ENCODE measurements around the gene MOB4.
A peak's percentile ranks its signal among the peaks of the same experiment; 100 is the strongest.
"Not testable (repeated sequence)": the region's sequence is repeated elsewhere in the genome, so short reads cannot be mapped to it uniquely, and the experiment has no call there.

Gene MOB4

DNA sequence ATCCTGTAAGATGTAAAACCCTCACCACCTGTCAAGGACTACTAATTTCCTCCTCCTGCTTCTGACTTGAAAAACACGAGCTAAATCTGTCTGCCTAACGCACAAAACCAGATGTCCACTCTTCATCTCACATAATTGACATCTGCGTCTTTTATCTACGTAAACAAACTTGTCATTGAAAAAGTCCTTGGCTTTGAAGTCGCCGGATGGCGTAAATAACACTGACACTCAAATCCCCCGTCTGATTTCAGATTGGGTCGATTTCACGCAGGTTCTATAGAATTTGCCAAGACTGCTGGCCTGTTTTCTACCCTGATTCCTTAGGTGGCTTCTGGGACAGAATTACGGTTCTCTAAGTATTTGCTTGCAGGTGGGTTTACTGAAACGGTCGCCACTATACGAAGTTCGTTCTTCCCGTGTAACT lies 539 bp upstream of the MOB4 start:
- no peak for DNase-seq

DNA sequence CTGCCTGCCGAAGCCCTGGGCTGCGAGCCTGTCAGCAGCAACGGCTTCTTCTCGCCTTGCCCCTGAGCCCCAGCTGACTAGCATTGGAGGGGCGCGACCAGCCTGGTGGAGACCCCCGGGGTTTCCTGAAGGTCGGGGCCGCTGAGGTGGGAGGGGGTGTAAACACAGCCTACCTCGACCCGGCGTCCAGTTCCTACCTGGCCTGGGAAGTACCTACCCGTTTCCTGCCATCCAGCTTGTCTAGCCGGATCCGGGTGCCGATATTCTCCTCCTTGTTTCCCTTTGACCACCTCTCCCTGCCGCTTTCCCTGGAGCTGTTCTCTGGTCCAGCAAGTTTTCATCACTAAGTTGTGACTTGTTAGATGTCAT lies 511 bp downstream of the MOB4 start:
- DNase-seq = no peak

DNA sequence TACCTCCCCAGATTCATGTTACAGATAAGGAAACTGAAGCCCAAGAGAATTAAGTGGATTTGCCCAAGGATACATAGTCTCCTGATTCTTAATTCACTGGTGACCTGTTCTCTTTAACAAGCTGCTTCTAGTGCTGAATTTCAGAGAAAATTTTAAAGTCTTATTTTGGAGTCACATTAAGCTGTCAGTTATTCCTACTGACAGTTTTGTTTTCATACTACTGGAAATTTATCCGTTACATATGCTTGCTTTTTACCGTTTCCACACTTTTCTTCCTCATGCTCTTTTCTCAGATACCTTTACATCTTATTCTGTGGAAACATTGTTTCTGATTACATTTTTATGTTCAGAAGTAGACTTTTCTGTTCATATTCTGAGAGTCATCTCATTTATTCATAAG lies 1.3 kb downstream of the MOB4 start:
- DNase-seq = no peak

DNA sequence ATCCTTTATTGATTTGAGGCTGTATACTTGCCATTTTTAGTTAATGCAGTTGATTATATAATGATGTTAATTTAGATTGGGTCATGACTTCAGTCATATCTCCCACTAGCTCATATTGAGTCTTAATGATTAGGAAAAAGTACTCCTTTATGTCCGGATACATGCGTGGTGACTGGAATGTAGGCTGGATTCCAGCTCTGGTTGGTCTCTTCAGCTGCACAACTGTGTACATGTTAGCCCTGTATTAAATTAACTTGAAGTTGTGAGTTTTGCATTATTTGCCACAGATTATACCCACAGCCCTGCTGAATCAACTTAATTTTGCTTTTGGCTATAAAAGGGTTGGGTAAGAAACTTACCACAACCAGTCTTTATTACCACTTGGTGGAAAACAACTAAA lies 22.5 kb downstream of the MOB4 start:
- DNase-seq = no peak

DNA sequence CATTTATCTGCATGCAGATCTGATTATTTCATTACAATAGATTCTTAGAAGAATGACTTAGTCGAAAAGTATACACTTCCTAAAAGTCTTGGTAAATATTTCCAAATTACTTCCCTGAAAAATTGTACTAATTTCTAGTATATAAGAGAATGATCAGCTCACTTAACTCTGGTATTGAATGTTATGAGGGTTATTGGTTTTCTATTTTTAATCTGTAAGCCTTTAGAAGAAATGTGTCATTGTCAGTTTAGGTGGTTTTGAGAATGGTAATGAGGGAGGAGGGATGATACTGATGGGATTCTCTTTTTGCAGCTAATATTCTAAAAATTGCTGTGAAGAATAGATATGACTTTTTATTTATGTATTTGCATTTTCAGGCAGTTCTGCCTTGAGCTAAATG lies 23.9 kb downstream of the MOB4 start:
- no peak for DNase-seq

DNA sequence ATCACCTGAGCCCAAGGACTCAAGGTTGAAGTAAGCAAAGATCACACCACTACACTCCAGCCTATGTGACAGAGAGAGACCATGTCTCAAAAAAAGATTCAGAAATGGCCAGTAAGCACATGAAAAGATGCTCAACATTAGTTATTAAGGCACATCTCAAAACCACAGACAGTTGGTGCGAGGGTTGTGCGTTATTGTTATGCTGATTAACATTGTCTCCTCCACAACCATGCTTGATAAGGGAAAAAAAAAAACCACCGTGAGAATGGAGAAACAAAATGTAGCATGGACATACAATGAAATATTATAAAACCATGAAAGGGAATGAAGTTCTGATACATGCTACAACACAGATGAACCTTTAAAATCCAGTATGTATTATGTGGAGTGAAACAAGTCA lies 27.3 kb downstream of the MOB4 start:
- no peak for DNase-seq

DNA sequence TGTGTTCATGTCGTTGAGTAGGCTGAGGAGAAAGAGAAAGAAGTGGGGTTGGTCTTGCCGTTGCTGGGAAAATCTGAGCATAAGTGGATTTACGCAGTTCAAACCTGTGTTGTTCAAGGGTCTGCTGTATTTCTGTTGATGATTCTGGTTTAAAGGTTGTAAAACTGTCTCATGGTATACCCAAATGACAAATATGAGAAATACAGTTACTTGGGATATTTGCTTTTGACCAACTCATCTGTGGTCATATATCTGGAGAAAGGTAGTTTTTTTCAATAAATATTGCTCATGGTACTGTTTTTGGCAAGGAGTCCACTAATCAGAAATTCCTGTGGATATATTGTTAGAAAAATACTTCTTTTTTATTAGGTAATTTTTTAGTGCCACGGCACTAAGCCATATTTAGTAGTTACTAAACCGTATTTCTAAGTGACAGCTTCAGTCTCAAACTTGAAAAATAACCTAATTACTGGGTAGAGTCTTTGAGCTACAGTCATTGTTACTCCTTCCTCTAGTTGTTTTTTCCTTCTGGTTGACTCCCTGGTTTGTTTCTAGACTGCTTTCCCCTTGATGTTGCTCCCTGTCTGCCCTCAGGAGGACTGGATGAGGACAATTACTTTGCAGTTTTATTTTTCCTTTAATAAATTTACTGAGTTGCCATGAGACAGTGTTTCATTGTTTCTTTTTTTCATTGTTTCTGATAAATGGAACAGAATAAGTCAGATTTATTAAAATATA lies 31.5 kb downstream of the MOB4 start:
- DNase-seq = no peak

DNA sequence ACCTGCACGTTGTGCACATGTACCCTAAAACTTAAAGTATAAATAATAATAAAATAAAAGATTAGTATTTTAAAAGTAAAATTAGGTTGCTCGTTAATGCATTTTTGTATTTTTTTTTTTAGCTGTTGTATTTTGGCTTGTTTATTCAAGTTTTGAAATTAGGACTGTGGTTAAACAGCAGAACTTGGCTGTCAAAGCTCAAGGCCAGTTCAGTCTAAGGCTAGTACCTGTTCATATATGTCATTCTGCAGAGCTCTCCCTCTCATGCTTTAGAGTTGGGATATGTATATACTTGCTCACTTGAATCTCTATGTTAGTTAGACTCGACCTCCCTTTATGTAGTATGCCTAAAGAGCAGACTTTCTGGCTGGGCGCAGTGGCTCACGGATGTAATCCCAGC lies 32.7 kb downstream of the MOB4 start:
- no peak for DNase-seq

DNA sequence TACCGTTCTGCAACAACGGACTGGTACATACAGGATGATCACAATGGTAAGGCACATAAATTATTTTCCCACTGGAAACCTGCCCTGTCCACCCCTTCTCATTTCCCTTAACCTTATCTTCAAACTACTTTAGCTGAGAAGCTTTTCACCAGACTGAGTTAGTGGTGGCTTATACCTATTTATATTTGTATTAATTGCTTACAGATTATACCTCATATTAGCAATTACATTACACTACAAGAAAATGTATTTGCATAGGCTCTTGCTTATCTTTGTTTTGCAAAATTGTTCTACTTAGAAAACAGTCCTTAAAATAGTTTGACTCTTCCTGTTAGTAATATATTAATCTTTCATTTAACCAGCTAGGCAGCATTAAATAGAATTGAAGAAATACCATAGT lies 35.4 kb downstream of the MOB4 start:
- not testable (repeated sequence) for DNase-seq

DNA sequence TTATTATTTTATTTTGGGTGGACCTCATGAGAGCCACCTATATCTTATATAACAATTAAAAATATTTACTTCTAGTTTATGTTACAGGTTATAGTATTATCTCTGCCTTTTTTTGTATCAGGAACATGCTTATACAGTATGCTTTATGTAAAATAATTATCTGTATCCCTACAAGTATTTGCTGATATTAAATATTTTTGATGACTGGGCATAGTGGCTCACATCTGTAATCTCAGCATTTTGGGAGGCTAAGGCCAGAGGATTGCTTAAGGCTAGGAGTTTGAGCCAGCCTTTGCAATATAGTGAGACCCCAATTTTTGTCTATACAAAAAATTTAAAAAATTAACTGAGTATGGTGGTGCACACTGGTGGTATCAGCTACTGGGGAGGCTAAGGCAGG lies 39.6 kb downstream of the MOB4 start:
- no peak for DNase-seq

DNA sequence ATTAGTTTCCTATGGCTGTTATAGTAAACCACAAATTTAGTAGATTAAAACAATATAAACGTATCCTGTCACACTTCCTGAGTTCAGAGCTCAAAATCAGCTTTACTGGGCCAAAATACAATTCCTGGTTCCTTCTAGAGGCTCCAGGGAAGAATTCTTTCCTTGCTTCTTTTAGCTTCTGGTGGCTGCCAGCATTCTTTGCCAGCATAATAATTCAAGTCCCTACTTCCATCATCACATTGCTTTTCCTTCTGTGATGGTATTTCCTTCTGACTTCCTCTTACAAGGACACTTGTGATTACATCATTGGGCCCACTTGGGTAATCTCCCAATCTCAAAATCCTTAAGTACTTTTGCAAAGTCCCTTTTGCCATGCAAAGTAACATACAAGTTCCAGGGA lies 40.6 kb downstream of the MOB4 start:
- no peak for DNase-seq

DNA sequence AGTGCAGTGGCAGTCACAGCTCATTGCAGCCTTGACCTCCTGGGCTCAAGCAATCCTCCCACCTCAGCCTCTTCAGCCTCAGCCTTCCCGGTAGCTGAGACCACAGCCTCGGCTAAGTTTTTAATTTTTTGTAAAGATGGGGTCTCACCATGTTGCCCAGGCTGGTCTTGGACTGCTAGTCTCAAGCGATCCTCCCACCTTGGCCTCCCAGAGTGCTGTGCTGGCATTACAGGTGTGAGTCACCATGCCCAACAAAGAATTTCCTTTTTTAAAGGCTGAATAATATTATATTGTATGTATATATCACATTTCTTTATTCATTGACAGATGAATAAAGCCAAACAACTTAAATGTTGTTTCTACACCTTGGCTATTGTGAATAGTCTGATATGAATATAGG lies 42.5 kb downstream of the MOB4 start:
- DNase-seq = no peak

DNA sequence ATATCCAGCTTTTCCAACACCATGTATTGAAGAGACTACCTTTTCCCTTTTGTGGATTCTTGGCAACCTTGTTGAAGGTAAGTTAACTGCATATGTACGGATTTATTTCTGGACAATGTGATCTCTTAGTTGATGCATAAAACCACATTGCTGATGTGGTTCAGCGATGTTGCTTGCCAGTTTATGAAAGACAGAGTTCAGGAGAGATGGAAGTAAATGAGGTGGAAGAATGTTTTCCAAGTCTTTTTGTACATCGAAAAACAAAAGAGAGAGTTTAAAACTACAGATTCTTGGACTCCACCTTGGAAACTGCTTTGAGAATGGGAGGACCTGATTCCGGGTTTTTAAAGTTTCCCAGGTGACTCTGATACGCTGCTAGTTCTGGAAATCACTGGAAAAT lies 43.8 kb downstream of the MOB4 start:
- no peak for DNase-seq

DNA sequence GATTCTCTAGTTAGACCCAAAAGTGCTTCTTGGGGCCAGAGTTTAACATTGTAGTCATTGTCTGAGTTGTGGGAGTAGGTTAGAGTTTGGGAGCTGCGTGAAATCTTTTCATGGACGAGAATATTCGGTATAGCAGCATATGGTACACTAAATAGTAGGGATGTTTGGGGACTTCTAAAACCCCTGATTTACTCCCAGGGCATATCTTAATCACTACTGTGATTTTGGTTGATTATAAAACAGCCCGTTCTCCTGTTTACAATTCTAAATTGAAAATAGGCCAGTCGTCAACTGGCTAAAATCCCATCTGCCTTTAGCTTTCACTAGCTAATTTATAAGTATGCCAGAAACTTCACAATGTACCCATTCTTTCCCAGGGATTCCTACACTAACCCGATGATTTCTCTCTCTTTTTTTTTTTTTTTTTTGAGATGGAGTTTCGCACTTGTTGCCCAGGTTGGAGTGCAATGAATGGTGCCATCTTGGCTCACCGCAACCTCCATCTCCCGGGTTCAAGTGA lies 44.3 kb downstream of the MOB4 start:
- DNase-seq = no peak

DNA sequence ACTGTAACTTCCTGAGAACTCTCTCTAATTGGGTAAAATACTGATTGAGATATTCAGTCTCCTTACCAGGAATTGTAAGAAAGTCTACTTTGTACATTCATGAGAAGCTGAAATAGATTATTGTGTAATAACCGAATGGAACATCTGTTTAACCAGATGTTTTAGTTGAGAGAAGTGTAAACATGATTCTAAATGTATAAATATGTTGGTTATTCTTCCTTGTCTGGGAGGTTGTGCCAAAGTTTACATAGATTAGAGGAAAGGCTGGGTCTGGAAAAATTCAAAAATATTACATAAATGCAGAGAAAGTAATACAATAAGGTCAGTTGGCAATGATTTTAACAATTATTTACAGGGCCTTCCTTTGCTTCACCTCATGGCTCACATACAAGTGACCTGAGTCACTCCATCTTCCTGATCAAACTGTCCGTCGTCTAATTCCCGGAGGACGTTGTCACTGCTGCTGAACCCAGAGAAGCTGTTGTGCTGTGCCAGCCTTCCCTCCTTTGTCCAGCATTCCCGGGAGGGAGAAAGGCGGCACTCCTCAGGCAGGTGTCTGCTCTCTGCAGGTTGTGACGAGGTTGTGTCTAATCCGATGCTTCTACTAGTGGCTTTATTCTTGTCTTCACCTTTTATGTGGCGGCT lies 55.9 kb downstream of the MOB4 start:
- no peak for DNase-seq

DNA sequence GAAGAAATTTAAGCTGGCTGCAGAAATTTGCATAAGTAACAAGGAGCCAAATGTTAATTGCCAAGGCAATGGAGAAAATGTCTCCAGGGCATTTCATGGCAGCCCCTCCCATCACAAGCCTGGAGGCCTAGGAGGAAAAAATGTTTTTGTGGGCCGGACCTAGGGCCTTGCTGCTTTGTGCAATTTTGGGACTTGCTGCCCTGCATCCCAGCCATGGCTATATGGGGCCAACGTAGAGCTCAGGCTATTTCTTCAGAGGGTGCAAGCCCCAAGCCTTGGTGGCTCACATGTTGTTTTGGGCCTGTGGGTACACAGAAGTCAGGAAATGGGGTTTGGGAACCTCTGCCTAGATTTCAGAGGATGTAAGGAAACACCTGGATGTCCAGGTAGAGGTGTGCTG lies 57.7 kb downstream of the MOB4 start:
- DNase-seq = no peak

DNA sequence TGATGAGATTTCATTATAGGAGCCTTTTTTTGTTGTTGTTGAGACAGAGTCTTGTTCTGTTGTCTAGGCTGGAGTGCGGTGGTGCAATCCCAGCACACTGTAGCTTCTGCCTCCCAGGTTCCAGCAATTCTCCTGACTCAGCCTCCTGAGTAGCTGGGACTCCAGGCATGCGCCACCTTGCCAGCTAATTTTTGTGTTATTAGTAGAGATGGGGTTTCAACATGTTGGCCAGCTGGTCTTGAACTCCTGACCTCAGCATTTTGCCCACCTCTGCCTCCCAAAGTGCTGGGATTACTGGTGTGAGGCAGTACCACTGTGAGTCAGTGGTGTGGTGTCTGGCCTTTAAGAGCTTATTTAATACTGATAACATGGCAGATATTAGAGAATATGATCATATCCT lies 60.1 kb downstream of the MOB4 start:
- DNase-seq = no peak

DNA sequence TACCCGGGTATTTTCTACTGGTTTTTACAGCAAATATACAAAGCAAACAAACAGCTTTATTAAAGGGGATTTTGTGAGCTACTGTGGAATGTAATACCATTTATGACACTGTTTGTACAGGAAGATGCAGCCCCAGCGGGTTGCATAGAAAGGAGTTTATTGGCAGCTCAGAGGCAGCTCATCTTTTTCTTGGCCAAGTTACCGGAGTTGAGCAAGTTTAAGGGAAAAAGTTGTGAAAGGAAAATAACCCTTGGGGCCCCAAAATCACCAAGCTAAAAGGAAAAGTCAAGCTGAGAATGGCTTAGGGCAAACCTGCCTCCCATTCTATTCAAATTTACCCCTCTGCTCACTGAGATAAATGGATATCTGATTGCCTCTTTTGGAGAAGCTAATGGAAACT lies 60.8 kb downstream of the MOB4 start:
- peak; percentile 25 for DNase-seq

DNA sequence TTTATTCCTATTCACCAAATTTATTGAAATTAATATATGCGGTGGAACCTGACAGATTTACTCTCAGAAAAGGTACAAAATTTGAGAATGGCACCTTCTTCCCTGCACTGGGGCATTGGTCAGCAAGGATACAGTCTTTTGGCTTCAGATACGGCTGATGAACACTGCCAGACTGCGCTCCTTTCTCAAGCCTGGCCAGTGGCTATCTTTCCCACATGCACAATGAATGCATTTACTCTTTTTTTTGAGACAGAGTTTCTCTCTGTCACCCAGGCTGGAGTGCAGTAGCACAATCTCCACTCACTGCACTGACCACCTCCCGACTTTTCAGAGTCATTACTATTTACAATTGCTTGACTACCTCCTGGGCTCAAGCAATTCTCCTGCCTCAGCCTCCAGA lies 61.6 kb downstream of the MOB4 start:
- DNase-seq = no peak

DNA sequence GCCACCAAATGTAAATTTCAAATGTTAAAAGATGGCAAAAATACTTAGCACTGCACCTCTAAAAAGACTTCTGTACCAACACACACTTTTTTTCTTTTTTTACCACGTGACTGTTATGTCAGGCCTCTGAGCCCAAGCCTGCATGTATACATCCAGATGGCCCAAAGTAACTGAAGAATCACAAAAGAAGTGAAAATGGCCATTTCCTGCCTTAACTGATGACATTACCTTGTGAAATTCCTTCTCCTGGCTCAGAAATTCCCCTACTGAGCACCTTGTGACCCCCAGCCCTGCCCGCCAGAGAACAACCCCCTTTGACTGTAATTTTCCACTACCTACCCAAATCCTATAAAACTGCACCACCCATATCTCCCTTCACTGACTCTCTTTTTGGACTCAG lies 62.4 kb downstream of the MOB4 start:
- DNase-seq = not testable (repeated sequence)

DNA sequence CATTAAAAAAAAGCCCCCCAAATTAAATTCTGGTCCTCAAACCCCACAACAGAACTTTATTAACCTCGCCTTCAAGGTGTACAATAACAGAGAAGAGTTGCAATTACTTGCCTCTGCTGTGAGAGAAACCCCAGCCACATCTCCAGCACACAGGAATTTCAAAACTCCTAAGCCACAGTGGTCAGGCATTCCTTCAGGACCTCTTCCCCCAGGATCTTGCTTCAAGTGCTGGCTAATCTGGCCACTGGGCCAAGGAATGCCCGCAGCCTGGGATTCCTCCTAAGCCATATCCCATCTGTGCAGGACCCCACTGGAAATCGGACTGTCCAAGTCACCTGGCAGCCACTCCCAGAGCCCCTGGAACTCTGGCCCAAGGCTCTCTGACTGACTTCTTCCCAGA lies 64.3 kb downstream of the MOB4 start:
- DNase-seq = not testable (repeated sequence)

DNA sequence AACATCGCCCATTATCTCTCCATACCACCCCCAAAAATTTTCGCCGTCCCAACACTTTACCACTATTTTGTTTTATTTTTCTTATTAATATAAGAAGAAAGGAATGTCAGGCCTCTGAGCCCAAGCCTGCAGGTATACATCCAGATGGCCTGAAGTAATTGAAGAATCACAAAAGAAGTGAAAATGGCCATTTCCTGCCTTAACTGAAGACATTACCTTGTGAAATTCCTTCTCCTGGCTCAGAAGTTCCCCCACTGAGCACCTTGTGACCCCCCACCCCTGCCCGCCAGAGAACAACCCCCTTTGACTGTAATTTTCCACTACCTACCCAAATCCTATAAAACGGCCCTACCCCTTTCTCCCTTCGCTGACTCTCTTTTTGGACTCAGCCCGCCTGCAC lies 71.4 kb downstream of the MOB4 start:
- DNase-seq = not testable (repeated sequence)

DNA sequence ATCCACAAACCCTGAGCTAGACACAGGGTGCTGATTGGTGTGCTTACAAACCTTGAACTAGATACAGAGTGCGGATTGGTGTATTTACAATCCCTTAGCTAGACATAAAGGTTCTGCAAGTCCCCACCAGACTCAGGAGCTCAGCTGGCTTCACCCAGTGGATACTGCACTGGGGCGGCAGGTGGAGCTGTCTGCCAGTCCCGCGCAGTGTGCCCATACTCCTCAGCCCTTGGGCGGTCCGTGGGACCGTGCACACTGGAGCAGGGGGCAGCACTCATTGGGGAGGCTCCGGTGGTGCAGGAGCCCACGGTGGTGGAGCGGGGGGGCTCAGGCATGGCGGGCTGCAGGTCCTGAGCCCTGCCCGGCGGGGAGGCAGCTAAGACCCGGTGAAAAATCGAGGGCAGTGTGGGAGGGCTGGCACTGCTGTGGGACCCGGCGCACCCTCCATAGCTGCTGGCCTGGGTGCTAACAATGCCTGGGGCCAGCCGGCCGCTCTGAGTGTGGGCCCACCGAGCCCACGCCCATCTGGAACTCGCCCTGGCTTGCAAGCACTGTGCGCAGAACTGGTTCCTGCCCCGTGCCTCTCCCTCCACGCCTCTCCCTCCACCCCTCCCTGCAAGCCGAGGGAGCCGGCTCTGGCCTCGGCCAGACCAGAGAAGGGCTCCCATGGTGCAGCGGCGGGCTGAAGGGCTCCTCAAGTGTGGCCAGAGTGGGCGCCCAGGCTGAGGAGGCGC lies 75.6 kb downstream of the MOB4 start:
- no peak for DNase-seq

DNA sequence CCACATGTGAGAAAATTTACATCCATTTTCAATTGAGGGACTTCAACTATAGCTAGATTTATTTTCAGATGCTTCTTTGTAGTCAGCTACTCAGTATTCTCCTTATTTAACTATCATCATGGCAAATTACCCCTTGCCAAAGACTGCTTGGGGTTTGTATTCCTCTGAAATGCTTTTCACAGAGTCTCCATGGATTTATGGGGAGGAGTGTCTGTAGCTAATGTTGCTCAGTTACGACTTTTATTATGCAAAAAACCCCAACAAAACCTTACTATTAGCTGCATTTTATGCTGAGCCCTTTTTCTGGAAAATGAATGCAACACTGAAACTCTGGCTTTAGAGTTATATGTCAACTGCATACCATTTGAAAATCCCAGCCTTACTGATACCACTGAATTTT lies 80.9 kb downstream of the MOB4 start:
- DNase-seq = no peak
